HG03558 (cell line): Measurements from ENCODE around the gene CNBD2.
"Not testable (repeated sequence)": the region's sequence is repeated elsewhere in the genome, so short reads cannot be mapped to it uniquely, and the experiment has no call there.

ENCODE experiments used
- ATAC-seq: cut with Tn5 transposase; IDR thresholded peaks from one replicate; pipeline ENCODE4 v1.9.1; 2021; ENCODE audit warnings: moderate number of reproducible peaks; ENCODE audit not compliant: unreplicated experiment; ENCODE audit errors: extremely low read depth

The CNBD2 gene

DNA sequence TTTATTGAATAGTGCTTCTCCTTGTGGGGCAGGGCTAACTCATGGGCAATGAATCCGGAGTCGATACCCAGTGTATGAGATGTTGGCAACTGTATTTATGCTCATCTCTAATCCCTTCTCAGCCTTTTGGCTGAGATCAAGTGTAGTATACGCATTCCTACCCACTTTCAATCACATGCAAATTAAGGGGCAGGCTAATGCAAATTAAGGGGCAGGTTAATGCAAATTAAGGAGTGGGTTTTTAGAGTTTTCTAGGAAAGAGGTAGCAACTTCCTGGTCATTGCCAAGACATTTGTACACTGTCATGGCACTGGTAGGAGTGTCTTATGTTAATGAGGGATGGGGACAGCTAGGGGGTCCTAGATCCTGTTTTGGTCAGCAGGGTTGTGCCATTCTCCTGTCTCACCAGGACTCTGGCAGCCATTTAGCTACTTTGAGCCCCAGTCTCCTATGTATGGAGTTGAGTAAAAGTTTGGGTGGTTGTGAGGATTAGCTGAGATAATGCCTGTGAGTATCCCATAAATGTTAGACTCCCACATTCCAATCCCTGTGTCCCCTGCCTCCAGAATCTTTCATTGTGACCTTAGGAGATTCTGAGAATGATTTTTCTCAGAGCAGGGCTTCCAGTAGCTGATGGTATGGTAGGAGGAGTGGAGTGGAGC, at the start of gene CNBD2:
Gene CNBD2, plus strand, starts transcription at position 612 of the 662 bp plus-strand sequence. CDS start 173 bp downstream, outside the sequence.
- ATAC-seq: no peak

DNA sequence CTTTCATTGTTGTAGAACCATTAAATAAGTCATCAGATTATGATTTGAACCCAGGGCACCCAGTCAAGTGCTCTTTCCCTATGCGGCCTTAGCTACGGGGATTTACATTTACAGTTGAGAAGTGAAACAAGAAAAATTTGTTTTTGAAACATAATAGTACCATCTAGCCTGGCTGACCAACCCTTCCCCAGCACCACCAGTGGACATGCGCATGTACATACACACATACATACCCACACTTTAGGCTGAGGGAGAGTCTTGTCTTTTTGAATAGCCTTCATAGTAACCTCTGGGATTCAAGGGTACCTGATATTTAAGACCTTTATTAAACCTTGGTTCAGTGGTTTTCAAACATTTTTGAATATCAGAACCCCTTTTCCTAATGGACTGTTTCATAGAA, 47.9 kb upstream of the CNBD2 start:
- no peak for ATAC-seq

DNA sequence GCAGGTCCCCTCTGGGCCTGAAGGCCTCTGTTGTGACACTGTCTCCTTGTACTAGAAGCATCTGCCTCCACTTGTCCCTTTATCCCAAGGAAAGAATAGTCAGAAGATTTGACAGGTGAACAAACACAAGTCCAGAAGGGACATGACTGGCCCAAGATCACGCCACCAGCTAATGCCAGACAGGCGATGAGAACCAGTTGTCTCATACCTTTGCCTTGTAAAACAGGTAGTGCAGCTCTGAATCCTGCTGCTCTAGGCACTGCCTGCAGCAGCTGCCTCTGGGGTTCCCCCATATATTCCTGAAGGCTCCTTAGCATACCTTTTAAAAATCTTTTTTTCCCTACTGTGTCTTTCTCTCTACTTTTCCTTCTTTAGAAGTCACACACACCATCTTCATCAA, 39.1 kb upstream of the CNBD2 start:
- no peak for ATAC-seq

GRCh38 chr20:35934050-35934449, 34.3 kb upstream of the CNBD2 start:
- no peak for ATAC-seq

GRCh38 chr20:35939264-35939663, 29.1 kb upstream of the CNBD2 start:
- ATAC-seq: no peak

GRCh38 chr20:35941620-35942019, 26.8 kb upstream of the CNBD2 start:
- no peak for ATAC-seq

- ATAC-seq: no peak
Measured at GRCh38 chr20:35942243-35942642, 26.1 kb upstream of the CNBD2 start.

GRCh38 chr20:35947489-35947888, 20.9 kb upstream of the CNBD2 start:
- no peak for ATAC-seq

DNA sequence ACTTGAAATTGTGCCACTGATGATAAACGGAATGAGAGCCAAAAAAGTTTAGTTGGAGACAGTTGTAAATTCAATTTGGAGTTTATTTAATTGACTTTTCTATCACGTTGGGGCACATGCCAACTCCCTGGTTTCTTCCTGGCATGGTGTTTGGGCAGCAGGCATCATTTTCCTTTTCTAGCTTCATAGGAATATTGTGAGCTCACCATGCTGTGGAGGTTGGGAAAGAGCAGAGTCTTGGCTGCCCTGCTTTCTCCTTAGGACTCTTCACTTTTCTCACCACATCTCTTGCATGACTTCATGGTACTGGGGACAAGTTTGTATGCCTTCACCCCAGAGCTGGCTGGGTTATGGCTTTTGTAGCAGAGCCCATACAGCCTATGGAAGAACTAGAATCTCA, 20.5 kb upstream of the CNBD2 start:
- no peak for ATAC-seq

DNA sequence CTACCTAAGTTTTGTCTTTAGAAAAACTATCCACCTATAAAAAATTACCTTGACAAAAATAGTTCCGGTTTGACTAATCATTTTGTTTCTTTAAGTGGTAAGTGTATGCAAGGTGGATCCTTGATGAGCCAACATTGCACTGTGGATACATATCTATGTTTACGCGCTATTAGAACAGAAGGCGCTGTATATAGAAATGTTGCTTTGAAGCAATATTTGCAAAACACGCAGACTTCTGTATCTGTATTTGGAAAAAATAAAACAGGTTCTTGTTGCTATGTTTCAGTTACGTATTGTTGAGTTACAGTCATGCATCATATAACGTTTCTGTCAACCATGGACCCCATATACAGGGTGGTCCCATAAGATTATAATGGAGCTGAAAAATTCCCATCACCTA, 18.3 kb upstream of the CNBD2 start:
- no peak for ATAC-seq

- not testable (repeated sequence) for ATAC-seq
Measured at GRCh38 chr20:35952080-35952479, 16.3 kb upstream of the CNBD2 start.

DNA sequence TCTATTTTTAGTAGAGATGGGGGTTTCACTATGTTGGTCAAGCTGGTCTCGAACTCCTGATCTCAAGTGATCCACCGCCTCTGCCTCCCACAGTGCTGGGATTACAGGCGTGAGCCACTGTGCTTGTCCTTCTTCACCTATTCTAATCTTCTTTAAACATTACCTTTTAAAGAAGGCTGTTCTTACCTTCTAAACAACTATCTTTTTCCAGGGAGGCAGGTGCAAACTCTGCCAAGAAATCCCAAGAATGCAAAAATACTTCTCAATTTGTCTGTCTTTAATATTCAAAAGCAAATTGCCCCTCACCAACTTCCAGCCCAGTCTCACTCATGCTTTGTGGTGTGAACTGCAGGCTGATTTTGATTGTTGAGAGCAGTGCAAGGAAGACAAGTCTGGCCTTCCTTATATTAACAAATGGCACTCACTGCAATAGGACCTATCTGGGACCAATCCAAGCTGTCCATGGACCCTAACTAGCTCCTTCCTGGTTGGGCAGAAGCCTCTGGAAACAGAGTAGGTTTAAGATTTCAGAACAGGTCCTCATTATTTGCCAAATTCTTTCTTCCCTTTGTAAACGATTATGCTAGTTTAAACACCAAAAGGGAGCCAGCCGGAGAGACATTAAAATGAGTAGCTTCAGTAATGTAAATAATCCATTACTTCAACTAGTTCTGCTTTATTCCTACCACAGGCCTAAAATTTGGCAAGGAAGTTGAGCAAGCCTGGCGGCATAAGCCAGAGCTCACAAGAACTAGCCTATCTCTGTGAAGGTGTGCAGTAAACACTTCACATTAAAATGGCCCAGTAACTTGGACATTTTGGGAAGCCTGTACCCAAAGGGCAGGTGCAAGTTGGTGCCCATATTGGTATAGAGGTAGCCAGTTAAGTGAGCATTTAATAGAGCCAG, 15.7 kb upstream of the CNBD2 start:
- ATAC-seq: no peak

GRCh38 chr20:35953387-35954199, 14.8 kb upstream of the CNBD2 start:
- ATAC-seq: no peak

DNA sequence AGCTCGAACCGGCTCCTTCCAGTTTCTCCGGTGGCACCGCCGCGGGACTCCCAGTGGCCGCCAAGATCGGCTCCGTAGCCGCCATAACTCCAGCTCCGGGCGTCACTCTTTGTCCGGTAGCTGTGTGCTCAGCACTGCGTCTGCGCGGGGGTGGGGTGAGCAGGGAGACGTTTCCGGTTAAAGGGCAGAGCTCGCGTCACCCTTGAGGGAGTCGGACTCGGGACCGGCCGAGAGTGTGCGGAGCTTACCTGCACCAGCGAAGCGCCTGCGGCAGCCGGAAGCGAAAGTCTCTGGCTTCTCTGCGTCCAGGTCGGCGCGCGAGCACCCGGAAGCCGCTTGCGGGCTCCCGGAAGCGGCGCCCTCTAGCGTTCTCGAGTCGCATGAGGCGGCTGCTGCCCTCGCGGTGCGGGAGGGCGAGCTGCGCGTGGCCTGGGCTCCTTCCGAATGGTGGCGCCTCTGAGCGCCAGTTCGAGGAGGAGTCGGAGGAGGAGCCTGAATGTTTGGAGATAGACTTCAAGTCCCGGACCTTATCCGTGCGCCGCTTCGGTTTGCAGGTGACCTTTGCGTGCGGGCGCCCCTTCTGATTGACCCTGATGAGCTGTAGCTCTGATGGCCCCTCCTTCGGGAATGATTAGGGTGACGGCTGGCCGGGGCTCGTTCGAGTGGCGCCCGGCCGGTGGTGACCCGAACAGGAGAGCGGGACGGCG, 14.0 kb upstream of the CNBD2 start, which contains the start of gene SCAND1:
Gene SCAND1, minus strand, starts transcription at position 303 of the 707 bp plus-strand sequence. Its CDS starts 218 bp downstream, at position 85.
- ATAC-seq: peak; percentile 73

DNA sequence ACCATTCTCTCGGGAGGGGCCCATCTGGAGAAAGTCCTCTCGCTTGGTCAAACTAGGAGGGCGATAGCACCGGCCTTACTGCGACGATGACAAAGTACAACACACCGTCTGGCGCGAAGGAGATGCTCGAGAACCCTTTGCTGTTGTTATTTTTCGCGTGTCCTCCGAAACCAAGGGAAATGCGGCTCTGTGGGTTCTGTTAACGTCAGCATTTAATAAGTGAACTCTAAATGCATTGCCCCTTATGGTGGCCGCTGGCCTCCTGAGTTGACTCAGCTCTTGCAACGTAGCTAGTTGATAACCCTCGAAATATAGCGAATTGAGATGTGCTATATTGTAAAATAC, 13.5 kb upstream of the CNBD2 start:
- ATAC-seq: no peak

GRCh38 chr20:35956616-35957015, 11.8 kb upstream of the CNBD2 start:
- ATAC-seq: no peak

DNA sequence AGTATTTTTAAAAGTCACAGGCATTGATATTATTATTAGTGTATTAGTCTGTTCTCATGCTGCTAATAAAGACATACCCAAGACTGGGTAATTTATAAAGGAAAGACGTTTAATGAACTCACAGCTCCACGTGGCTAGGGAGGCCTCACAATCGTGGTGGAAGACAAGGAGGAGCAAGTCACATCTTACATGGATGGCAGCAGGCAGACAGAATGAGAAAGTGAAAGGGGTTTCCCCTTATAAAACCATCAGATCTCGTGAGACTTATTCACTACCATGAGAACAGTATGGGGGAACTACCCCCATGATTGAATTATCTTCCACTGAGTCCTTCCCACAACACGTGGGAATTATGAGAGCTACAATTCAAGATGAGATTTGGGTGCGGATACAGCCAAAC, 9.1 kb upstream of the CNBD2 start:
- ATAC-seq: not testable (repeated sequence)

- no peak for ATAC-seq
Measured at GRCh38 chr20:35963878-35964277, 4.5 kb upstream of the CNBD2 start.

GRCh38 chr20:35968930-35969329, 540 bp downstream of the CNBD2 start:
- no peak for ATAC-seq

GRCh38 chr20:35971981-35972380, 3.6 kb downstream of the CNBD2 start:
- no peak for ATAC-seq
